GM18498 (cell line): ENCODE data around the gene SCARF2.
"Not testable (repeated sequence)": the region's sequence is repeated elsewhere in the genome, so short reads cannot be mapped to it uniquely, and the experiment has no call there.

ENCODE experiments used
- ATAC-seq: cut with Tn5 transposase; IDR thresholded peaks from one replicate; pipeline ENCODE4 v1.9.1; 2021; ENCODE audit warnings: mild to moderate bottlenecking, moderate library complexity; ENCODE audit not compliant: unreplicated experiment

SCARF2 gene

DNA sequence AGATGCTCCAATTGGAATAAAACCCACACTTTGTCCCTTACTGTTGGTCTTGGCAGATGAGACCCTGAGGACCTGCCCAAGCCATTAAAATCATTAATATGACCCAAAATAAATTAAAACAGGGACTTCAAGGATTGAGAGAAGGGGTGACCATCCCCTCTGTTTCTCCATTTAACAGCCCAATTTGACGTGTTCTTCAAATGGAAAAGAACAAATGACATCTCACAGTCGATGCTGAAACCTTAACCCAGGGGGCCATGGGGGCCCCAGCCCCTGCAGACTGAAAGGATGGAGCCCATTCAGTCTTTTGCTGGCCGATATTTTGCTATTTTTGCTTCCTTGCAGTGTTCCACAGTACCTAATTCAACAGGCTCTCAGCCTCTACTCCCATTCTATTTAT, 23.2 kb downstream of the SCARF2 start:
- no peak for ATAC-seq

DNA sequence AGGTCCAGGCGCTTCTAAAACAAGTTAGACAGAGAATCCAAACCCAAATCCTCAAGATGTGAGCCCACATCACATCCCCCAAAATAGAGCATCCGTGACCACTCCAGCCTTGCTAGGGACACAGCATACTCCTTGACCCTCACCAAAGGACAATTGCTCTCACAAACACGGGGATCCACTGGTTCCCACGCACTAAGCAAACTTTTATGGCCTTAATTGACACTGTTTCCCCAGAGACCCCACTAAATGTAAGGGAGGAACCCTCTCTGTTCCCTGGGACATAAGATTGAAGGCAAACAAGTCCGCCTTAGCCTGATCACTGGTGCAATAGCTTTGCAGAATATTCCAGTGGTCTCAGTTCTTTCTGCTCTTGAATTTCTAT, 23.6 kb downstream of the SCARF2 start:
- no peak for ATAC-seq

DNA sequence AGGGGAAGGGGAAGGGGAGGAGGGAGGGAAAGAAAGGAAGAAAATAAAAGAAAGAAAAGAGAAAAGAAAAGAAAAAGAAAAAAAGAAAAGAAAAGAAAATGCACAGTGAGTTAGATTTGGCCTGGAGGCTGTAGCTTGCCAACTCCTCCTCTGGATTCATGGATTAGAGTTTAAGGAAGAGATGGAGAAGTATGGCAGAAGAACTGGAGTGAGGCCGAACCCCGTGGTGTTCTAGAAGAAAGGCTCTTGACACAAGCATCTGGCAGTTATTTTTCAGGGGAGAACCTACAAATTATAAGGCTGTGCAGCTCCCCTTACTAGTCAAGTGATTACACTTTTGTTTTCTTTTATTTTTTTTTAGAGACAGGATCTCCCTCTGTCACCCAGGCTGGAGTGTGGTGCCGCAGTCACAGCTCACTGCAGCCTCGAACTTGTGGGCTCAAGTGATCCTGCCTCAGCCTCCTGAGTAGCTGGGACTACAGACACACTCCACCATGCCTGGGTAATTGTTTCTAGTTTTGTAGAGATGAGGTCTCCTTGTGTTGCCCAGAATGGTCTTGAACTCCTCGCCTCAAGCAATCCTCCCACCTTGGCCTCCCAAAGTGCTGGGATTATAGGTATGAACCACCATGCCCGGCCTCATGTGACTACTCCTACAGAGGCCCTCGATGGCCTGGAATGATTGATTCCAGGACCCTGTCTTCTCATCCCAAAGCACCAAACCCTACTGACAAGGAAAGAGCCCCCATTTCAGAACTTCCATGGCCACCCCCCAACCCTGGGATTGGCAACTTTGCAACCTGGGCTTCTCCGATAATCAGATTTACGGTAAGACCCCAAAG, 24.2 kb downstream of the SCARF2 start:
- ATAC-seq = no peak

DNA sequence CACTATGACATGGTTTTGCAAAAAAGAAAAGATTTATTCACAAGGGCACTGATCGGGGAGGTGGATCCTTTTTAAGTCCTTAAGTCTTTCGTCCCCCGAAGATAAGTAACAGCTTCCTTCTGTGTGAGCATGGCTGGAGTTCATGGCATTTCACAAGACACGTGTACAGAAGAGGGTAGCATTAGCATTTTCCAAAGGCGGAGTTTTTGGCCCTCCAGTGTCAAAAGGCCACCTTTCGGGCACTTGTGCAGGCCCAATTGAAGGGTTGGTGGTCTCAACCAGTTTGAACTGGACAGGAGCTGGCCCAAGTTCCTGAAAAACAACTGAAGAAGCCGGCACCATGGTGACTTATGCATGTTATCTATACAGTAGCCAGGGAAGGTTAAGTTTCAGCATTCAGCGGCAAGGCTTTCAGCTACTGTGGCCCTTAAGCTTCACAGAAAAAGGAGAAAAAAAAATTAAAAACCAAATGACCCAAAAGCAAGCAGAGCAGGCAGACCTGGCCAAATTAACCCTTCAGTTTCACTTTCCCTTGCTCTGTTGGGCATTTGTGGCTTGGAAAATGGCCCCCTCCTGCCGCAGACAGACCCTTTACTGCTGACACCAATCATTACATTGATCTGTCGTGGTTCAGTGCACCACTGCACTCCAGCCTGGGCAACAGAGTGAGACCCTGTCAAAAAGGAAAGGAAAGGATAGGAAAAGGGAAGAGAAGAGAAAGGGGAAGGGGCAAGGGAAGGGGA, 25.0 kb downstream of the SCARF2 start:
- ATAC-seq = no peak

DNA sequence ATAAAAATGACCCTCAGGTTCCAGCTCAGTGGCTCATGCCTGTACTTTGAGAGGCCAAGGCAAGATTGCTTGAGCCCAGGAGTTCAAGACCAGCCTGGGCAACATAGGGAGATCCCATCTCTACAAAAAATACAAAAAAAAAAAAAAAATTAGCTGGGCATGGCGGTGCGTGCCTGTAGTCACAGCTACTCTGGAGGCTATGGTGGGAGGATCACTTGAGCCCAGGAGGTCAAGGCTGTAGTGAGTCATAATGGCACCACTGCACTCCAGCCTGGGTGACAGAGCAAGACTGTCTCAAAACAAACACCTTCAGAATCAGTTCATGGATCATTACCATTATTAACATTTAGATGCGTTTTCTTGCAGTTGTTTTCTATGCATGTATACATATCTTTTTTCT, 28.2 kb downstream of the SCARF2 start:
- ATAC-seq = not testable (repeated sequence)

DNA sequence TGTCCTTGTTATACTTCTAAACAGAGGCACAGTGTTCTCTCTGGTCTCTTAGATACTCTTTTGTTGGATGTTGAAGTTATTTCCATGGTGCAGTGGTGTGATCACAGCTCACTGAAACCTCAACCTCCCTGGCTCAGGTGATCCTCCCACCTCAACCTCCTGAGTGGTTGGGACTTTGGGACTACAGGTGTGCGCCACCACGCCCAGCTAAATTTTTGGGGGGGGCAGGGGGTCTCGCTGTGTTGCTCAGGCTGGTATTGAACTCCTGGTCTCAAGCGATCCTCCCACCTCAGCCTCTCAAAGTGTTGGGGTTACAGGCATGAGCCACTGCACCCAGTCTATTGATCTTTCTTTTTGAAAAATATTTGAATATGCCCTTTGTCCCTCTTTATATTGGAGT, 28.7 kb downstream of the SCARF2 start:
- no peak for ATAC-seq

DNA sequence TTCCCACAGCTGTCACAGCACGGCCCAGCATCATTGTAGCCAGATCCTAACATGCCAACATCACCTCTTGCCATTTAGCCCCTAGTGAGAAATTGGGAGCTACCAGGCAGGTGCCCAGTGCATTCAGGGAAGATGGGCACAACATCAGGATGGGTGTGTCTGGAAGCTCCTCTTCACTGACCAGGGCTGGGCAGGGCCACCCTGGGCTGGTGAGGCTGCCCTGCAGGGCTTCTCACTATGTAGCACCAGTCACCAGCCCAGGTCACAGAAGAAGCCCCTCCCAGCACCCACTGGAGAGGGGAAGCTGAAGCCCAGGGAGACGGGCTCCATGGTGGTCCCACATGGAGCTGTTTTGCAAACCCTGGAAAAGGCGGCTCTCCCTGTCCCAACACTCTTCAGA, 29.8 kb downstream of the SCARF2 start:
- no peak for ATAC-seq

DNA sequence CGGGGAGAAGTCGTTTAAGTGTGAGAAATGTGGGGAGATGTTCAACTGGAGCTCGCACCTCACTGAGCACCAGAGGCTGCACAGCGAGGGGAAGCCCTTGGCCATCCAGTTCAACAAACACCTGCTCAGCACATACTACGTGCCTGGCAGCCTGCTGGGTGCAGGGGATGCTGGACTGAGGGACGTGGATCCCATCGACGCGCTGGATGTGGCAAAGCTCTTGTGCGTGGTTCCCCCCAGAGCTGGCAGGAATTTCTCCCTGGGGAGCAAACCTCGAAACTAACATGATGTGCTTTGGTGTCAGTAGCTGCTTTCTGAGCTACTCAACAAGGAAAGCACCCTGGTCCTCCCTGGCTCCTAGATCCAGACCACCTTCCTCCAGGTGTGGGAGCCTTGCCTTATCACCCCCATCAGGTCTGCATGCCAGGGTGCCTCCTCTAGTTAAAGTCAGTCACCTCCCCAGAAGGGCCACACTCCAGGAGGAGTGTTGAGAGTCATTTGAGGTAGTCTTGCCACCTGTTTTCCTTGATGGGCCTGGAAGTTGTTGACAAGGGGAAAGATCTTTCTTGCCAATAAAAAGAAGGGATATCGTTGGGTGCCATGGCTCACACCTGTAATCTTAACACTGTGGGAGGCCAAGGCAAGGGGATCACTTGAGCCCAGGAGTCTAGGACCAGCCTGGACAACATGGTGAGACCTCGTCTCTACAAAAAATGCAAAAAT, 30.8 kb downstream of the SCARF2 start:
- ATAC-seq = no peak

DNA sequence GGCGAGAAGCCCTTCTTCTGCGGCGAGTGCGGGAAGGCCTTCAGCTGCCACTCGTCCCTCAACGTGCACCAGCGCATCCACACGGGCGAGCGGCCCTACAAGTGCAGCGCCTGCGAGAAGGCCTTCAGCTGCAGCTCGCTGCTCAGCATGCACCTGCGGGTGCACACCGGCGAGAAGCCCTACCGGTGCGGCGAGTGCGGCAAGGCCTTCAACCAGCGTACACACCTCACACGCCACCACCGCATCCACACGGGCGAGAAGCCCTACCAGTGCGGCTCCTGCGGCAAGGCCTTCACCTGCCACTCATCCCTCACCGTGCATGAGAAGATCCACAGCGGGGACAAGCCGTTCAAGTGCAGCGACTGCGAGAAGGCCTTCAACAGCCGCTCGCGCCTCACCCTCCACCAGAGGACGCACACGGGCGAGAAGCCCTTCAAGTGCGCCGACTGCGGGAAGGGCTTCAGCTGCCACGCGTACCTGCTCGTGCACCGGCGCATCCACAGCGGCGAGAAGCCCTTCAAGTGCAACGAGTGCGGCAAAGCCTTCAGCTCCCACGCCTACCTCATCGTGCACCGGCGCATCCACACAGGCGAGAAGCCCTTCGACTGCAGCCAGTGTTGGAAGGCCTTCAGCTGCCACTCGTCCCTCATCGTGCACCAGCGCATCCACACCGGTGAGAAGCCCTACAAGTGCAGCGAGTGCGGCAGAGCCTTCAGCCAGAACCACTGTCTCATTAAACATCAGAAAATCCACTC, 31.5 kb downstream of the SCARF2 start:
- ATAC-seq = no peak

DNA sequence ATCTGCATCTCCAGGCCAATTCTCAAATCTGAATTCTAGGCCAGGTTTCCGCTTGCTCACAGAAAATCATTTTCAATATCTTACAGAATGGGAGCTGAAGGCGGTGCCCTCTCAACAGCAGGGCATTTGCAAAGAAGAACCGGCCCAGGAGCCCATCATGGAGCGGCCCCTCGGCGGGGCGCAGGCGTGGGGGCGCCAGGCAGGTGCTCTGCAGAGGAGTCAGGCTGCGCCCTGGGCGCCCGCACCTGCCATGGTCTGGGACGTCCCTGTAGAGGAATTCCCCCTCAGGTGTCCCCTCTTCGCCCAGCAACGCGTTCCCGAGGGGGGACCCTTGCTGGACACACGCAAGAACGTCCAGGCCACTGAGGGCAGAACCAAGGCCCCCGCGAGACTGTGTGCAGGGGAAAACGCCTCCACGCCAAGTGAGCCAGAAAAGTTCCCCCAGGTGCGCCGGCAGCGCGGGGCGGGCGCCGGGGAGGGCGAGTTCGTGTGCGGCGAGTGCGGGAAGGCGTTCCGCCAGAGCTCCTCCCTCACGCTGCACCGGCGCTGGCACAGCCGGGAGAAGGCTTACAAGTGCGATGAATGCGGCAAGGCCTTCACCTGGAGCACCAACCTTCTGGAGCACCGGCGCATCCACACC, 32.2 kb downstream of the SCARF2 start:
- ATAC-seq = no peak

DNA sequence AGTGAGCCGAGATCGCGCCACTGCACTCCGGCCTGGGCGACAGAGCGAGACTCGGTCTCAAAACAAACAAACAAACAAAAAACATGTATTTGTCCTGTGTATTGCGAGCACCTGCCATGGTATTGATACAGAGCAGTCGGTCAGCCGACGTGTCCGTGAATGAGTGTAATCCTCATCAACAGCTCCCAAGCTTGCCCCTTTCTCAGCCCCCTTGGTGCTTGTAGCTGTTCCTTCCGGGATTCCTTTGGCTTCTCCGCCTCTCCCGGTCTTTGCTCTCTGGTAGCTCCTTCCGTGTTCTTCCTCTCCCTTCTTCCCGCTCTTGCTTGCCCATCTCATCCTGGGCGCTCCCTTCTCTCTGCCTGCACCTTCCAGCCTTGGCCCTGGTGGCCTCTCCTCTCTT, 32.7 kb downstream of the SCARF2 start:
- ATAC-seq = no peak

DNA sequence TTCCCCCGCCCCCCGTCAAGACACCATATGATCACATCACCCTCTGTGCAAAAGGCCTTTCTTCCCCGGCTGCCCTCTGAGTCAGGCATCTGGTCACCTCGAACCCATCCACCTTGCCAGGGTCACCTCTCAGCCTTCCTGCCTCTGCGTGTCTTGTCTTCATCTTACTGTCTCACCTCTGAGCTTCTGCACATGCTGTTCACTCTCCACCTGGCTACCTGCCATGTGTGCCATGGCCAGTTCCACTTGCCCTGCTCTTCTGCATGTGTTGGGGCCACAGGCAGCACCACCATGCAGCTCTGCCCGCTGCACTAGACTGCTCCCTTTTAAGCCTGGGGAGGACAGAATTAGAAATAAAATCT, 33.9 kb downstream of the SCARF2 start:
- no peak for ATAC-seq

DNA sequence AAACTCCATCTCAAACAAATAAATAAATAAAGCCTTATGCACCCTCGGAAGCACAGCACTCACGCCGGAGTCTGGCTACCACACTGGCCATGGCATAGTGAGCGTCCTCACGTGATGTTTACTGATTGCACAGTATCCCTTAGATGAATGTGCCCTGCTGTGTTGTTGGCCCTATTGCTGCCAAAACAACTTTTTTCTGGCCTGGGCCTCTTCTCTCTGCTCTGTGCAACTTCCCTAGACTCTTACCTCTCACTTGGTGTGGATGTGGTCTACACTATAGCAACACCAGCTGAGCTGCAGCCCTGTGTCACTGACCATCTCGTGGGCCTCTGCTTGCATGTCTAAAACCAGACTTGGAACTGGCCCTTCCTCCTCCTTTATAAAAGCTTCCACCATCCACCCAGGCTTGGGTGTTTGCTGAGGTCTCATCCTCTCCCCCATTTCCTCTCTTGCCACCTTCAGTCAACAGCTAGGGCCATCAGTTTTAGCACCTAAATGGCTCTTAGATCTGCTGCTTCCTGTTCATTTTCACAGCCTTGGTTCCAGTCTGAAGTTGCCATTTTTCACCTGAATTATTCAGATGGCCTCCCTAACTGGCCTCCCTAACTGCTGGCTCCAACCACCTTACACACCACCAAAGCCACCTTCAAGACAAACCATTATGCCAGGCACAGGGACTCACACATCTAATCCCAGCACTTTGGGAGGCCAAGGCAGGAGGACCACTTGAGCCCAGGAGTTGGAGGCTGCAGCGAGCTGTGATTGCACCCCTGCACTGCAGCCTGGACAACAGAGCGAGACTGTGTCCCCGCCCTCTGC, 34.5 kb downstream of the SCARF2 start:
- ATAC-seq = no peak

DNA sequence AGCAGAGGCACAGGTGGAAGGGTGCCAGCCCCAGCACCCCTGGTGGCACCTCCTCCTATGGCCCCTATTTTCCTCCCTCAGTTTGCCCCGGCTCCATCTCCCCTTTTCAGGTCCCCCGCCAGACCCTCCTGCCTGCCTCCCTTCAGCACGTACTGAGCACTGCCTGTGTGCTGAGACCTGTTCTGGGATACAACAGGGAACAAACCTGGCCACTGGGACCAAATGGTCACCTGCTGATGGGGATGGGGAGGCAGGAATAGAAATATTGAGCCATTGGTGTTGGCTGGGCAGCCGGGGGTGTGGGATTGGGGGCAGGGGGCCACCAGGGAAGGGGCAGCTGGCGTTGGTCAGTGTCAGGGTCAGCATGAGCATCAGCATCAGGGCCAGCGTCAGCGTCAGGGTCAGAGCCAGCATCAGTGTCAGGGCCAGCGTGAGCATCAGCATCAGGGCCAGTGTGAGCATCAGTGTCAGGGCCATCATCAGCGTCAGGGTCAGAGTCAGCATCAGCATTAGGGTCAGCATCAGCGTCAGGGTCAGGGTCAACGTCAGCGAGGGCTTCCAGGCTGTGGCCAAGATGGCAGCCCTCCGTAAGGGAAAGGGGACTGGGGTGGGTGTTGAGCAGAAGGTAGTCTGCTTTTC, 36.1 kb downstream of the SCARF2 start:
- ATAC-seq = no peak

DNA sequence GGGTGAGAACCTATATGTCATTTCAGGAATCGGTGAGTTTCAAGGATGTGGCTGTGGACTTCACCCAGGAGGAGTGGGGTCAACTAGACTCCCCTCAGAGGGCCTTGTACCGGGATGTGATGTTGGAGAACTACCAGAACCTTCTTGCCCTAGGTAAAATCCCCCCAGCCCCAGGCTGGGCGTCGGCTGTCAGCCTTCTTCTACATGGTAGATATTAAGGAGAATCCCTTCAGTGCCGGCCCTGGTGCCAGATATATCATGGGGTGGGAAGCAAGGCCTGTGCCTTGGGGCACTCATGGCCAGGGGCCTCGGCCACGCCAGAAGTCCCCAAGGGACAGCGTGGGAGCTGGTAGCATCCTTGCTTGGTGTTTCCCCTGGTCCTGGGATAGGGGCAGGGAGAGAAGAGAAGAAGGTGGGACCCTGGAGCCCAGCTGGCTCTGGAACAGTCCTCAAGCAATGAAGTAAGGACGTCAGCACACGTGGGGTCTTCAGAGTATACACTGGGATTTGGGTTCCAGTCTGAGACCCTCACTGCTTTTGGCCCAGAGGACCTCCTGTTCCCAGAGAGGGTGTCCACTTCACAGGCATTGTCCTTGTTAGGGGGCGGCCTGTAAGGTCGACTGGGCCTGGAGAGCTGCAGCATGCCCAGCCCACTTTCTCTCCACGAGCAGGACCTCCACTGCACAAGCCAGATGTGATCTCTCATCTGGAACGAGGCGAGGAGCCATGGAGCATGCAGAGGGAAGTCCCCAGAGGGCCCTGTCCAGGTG, 36.8 kb downstream of the SCARF2 start:
- no peak for ATAC-seq

DNA sequence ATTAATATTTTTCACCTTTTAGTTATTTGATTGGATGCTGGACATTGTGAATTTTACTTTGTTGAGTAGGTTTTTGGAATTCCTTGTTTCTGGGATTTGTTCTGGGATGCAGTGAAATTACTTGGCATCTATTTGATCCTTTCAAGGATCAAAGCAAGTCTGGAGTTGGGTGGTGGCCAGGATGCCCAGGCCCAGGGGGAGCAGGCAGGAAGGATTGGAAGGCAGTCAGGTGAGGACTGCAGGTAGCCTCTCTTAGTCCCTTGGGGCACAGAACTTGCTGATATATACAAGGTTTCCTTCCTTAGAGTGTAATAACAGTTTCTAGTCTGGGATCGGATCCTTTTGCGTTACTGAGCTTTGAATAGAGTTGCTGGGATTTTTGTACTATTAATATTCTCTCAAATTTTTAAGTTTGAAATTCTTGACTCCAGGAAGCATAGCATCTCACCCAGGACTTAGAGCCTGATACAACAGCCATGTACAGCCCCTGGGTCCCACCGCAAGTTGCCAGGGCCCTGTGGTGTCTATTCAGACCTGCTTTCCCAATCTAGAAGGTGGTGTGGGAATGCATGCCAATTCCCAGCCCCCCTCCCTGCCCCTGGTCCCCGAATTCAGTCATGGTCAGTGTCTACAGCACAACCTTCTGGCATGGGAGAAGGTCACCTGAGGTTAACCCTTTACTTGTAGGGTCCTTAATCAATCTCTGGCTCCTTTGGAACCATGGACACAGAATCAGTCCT, 37.6 kb downstream of the SCARF2 start:
- no peak for ATAC-seq

DNA sequence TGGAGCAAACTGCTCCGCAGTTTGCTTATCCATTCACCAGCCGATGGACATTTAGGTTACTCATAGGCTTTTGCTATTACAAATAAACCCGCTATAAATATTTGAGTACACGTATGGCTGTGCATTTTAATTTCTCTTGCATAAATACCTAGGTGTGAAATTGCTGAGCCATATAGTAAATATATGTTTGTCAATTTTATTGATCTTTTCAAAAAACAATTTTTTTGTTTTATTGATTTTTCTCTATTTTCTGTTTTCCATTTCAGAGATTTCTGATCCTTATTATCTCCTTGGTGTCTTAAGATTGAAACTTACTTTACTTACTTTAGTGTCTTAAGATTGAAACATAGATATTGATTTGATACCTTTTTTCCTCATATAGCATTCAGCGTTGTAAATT, 39.2 kb downstream of the SCARF2 start:
- ATAC-seq = no peak

DNA sequence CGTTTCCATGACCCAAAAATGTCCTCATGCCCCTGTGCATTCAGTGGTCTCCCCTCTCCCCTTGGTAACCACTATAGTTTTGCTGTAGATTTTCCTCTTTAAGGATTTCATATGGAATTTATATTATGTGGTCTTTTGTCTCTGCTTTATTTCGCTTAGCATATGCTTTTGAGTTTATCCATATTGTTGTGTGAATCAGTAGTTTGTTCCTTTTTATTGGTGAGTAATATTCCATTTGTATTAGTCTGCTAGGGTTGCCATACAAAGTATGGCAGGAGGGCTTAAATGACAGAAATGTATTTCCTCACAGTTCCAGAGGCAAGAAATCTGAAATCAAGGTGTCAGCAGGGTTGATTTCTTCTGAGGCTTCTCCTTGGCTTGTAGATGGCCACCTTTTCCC, 40.1 kb downstream of the SCARF2 start:
- no peak for ATAC-seq
